Stimulated activated CD4-positive, alpha-beta T cell treated with anti-CD3 and anti-CD28 coated beads, Interleukin-15, amount 100 ng/mL, for 1 hour (primary cell): ENCODE data around the gene LRRC4C.
"Not testable (repeated sequence)": the region's sequence is repeated elsewhere in the genome, so short reads cannot be mapped to it uniquely, and the experiment has no call there.

Experiments
- DNase-seq, 2 donors: peaks; one replicate each; pipeline ENCODE4 v3.0.0-alpha.2; 2020; ENCODE audit warnings: low read depth in 1 of 2, low spot score in 1 of 2

The LRRC4C gene

DNA sequence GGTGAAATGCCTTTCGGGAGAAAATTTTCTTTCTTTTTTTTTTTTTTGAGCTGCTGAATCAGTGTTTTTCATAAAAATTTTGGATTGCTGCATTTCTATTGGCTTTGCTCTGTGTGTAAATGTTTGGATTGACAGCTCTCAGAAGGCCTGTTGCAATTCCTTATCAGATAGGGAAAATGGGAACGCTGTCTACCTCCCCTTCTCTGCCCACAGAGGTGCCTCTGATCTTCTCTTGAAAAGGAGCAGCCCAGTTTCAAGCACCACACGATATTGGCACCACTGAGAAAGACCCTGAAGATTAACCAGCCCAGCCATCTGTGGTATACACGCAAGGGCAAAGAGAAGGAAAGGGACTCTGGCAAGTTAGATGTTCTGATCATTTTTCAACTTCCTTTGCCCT is 1272.2 kb downstream of the LRRC4C start:
- DNase-seq, result no peak

DNA sequence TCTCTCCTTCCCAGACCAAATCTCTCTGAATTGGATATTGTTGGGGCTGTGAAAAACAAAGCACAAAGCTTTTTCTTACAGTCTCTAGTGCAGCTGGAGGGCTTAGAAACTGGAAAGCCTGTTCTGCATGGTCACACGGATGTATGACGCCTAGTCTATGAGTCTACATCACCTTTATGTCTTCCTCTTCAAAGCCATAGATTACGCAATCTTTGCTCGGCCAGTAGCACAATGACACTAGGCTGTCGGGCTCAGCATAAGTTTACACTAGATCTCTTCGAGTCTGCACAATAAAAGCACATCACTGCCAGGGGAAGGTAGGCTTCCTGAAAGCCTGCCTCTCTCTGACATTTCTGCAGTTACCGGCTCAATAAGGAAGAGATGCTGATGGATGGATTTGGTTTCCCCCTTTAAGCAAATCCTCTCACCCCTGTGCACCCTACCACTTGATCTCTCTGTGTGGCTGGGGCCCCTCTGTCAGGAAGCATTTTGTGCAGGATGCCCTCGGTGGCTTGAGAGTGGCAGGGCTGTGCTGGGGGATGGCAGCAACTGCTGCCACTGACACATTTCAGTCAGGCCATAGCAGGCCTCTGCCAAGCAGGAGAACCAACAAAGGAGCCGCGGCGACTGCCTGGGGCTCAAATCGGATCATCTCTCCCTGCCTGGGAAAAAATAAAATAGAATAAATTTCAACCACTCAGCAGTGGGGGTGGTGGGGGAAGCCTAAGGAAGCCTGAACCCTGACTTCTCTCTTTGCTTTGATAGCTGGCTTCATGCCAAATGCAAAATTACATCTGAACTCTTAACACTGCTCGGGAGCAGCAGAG is 1272.8 kb downstream of the LRRC4C start:
- no peak for DNase-seq

DNA sequence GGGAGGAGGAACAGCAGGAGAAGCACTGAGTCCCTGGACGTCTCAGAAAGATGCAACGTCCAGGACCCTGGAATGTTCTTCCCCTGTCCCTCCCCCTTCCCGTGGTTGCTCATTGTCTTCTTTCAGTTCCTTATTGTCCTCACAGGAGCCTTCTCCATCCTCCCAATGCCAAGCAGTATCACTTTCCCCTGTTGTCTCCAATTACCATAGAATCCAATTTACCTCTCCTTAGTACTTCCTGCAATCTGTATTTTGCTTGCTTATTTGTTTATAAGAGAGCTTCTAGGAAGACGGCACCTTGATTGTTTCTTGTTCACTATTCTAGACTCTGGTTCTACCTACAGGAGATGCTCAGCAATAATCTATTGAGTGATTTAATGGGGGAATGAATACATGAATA is 1273.7 kb downstream of the LRRC4C start:
- no peak for DNase-seq

DNA sequence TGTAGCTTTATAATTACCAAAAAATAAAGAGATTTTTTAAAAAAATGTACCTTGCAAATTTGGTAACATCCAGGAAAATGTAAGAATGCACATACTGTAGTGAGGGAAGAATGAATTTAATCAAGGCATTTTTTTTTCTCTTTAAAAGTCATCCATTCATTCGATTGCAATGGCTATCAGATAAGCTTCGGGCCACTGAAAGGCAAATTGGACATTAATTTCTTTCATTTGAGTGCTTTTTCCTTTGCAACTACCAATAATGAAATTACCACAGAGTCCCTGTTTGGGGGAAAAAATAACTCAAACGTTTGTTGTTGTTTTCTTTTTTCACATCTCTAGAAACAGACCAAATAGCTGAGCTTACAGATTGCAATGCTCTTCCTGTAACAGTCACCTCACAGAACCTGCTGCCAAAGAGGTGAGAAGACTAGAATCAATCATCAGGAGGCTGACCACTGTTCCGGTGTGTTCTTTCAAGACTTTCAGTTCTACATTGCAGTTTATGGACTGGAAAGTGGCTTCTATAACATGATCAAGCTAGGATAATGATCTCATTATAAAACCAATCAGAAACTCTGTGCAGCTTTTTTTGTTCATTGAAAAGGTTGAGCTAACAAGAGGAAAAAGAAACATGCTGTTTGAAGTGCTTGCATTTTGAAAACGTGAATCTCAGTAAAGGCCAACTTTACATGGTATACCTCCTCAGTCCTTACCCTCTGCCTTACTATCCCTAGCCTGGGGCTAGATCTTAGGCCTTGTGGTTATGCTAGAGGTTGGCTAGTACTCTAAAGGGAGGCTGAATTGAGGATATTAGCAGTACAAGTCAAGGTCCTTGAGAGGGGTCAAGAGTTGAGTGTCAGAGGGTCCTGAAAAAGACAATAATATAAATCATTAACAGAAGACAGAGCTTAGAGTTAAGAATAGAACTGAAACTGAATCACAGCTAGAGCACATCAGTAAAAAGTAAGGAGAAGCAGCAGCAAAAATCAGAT is 1276.1 kb downstream of the LRRC4C start:
- no peak for DNase-seq

DNA sequence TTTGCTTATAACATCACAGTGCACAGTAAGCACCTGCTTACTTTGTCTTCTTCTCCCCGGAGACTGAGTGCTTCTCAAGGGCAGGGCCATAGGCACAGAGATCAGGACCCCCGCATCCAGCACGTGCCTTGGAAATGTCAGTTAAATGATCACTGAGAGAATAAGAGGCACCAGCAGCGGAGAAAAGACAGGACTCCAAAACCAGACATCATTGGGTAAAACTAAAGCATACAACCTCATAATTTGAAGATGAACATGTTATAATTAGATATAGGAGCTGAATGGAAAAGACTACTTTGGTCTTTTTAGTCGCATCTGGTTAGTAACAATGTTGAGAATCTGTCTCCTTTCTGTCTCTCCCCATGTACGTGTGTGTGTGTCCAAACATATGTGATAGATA is 1279.9 kb downstream of the LRRC4C start:
- no peak for DNase-seq

DNA sequence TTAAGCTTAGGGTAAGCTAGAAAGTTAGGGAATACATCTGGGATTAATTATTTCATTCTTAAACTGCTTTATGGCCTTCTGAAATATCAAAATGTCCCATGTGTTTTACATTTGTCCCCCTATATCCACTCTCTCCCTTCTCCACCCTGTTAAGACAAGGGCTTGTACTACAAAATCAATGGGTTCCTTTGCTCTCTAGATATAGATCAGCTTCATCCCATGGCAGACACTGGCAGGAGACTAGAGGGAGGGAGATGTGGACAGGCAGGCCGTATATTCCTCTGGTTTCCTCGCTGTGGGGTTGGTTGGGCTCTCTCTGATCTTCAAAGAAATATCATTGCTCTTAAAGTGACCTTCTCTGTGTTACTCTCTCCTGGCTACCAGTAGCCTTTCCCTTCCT is 1281.0 kb downstream of the LRRC4C start:
- no peak for DNase-seq

DNA sequence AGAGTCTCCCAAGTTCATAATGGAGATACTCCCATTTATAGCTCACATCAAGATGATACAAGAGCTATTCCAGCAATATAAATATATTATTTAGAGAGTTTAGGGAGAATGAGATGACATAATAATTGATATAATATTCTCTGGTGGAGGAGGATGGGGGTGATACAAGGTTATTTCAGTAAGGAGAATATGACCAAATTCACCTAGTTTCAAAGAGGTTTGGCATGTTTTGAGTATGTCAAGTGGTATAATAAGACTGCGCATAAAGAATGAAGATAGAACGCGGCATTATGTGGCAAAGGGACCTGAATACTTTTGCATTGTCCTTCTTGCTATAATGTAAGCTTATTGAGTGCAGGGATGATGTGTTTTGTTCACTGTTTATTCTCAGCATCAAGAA is 1283.5 kb downstream of the LRRC4C start:
- DNase-seq, result no peak

DNA sequence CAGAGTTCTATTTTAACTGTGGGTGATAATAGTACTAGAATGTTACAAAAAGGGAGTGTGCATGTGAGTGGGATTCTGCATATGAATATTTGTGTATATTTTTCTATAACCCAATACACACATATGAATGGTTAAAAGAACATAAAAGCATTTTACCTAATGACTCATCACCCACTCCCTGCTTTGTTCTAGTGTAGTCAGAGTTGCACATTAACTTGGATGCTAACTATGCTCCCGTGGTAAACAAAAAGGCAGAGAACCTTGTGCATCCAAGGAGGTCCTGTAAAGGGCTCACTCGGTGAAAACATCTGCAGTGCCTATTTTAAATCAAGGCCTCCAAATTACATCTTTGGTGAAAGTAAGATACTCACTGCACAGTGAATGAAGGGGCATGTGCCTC is 1289.4 kb downstream of the LRRC4C start:
- no peak for DNase-seq

DNA sequence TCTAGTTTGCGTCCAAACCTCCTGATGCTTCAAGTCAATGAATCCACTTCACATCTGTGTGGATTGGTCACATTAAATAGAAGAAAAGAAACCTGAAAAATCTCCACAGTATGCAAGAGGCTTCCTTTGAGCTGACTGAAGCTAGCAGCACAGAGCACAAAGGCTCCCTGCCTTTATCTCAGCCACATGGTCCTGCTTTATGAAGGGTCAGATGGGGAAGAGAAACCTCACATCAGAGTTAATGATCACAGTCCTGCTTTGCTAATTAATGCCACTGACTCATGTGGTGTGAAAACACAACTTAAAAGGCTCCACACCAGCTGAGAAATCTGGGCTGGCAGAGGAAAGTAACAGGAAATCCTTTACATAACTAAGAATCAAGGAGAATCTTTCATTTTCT is 1291.0 kb downstream of the LRRC4C start:
- DNase-seq, result no peak

DNA sequence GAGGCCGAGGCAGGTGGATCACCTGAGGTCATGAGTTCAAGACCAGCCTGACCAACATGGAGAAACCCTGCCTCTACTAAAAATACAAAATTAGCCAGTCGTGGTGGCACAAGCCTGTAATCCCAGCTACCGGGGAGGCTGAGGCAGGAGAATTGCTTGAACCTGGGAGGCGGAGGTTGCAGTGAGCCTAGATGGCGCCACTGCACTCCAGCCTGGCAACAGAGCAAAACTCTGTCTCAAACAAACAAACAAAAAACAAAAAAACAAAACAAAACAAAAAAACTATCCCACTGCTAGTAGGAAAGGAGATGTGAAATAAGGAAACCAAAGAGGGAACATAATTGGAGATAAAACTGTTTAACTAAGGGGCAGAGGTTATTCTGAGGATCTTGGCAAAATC is 1291.6 kb downstream of the LRRC4C start:
- not testable (repeated sequence) for DNase-seq

DNA sequence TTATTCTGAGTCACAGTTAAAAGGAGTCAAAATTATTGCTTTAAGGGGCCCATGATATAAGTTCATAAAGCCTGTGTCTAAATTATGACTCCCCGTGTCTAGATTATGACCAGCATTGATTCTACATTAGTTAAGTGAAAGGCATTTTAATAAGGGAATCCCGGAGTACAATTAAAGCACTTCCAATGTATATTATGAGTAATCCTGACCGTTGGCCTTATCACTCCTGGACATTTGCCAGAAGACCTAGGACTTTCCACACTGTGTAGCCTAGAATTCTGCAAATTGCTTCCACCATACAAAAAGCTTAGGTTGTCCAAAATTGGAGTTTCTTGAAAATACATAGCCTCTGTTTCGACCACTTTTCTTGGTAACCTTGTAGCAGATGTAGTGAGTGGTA is 1292.6 kb downstream of the LRRC4C start:
- DNase-seq, result no peak

DNA sequence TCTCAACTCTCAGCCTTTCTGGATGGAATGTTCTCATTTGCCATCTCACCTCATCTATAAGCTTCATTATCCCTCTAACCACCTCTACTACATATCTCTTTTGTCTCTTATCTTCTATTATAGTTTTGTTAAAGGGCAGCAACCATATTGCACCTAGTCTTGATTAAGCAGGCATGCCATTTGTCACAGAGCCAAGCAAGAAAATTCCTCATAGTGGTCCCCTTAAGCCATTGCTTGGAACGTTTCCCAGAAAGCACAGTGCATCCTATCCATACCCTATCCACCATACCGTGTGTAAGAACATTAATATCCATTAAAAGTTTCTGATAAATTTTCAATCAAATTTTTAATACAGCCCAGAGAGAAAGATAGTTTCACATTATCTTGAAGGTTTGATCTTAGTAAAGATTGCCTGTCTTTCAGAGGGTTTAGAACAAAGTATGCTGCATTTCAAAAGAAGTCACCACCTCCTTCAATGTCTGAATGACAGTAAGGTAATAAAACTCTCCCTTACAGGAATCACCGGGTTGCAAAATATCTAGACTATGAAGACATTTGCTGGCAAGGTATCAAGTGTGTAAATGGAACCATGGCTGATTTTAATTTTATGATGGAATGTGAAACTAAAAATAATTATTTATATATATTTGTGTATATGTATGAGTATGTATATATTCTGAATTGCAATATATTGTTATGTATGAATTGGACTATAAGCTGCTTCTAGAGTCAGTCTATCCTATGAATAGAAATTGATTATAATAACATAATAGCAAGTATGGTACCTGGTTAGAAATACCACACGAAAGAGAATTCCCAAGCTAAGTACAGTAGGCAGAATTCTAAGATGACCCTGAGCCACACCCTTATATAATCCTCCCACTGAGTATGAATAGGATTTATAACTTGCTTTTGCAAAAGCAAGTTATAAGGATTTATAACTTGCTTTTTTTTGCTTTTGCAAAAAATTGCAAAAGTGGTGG is 1296.3 kb downstream of the LRRC4C start:
- no peak for DNase-seq

DNA sequence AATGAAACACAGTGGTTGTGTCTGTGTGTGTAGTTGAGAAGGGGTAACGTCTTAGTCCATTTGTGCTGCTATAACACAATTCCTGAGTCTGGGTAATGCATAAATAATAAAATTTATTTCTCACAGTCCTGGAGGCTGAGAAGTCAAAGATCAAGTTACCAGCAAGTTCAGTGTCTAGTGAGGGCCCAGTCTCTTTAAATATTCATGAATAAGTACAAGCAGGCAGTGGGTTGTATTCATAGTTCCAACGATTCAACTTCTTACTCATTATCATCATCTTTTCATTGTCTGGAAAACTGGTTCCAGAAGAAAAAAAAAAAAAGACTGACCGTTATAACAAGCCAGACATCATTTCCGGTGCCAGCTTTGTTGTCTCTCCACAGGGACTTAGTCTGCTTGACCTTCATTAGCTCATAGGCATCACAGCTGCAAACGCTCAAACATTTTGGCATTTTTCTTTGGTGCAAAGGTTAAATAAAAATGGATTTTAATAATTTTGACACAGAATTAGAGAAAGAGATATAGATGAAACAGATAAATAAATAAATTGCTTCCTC is 1297.5 kb downstream of the LRRC4C start:
- DNase-seq, result no peak

DNA sequence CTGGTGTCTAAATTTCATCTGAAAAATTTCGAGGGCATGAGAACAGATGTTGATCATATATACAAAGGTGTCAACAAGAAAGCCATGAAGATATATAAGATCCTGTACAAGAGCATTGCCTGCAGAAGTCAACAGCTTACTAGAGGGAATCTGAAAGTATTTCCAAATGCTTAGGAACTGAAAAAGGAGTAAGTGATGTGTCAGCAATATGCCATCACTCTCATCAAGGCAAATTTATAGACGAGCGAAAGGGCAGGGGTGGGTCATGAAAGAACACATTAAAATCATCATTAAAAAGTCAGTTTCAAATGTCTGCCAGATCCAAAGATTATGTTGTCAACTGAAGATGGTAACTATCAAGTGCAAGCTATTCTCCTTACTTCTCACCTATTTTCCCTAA is 1299.0 kb downstream of the LRRC4C start:
- DNase-seq, result no peak

DNA sequence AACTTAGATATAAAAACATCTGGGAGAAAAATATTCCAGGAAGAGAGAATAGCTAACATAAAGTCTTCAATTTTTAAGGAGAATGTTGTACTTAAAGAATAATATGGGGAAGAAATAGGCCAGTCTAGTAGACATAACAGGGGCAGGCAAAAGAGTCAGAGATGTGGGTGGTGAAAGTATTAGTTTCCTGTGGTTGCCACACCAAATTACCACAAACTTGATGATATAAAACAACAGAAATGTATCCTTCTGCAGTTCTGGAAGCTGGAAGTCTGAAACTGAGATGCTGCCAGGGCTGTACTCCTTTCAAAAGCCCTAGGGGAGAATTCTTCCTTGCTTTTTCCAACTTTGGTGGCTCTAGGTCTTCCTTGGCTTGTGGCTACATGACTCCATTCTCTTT is 1309.7 kb downstream of the LRRC4C start:
- DNase-seq, result no peak

DNA sequence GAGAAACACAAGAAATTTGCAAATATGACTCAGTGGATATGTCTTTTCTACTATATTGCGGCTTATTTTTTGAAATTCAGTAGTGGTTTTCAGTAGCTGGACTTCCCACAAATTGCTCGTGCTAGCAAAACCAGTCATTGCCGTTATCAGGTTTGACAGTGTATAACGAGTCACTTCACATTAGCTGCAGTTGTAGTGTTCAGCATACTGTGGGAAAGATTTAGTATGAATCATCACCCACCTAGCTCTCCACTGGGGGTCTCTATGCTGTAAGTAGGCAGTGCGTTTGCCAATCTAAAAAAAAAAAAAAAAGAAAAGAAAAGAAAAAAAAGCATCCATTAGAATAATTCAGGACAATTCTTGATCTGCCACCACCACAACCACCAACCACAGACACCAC is 1318.9 kb downstream of the LRRC4C start:
- no peak for DNase-seq

DNA sequence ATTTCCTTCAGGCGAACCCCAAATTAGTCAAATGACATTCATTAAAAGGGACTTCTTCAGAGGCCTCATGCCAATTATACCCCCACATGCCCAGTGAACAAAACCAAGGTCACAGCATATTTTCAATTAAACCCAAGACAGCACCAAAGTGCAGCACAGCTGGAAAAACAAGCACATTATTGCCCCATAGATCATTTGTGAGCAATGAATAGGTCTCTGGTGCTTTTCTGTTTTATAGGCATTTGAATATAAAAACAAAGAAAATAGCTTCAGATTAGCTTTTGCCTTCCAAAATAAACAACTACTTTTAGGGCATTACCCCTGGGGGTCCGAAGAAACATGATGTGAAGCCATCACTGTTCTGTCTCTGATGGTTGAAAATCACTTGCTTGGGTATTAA is 1319.9 kb downstream of the LRRC4C start:
- DNase-seq, result no peak

DNA sequence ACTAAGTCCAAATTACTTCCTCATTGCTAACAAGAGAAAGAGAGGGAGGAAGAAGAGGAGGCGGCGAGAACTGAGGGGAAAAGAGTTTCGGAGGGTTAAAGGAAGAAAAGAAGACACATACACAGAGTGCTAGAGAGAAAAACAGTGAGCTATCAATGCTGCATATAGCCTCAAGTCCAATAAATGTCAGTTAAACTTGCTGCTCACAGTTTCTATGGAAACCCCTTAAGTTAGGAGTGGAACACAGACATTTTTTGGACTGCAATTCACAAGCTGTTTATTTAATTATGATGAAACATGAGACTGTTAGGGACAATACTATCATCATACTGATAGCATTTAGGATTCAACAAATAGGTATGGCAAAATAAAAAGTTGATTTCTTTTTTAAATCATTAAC is 1320.4 kb downstream of the LRRC4C start:
- DNase-seq, result no peak

DNA sequence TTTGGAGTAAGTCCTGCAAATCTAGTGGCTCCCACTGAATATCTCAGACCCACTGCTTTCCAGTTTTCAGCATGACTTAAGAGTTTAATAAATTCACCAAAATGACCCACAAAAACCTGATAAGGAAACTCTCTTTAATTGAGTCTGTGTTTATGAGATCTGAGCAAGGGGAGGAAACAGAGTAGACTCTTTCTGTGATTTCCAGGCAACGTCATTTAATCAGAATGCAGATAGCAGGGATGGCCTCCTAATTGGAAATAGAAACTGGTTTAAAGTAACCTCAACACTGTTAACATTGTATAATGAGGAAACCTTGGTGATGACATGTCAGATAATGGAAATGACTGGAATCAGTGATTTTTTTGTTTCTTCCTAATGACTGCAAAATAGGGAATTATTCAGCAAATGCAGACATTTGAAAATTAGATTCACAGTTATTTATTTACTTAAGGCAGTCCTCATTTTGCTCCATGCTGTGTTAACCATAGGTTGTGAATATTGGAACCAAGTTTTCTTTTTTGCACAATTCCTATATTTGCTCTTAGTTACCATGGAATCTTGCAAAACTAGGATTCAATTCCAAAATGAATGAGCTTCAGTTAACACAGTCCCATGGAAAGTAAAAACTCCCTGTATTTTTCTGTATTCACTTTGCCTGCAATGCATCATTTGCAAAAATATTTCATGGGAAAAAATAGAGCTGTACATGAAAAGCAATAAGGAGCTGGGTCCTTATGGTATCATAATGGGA is 1324.5 kb downstream of the LRRC4C start:
- DNase-seq, result no peak

DNA sequence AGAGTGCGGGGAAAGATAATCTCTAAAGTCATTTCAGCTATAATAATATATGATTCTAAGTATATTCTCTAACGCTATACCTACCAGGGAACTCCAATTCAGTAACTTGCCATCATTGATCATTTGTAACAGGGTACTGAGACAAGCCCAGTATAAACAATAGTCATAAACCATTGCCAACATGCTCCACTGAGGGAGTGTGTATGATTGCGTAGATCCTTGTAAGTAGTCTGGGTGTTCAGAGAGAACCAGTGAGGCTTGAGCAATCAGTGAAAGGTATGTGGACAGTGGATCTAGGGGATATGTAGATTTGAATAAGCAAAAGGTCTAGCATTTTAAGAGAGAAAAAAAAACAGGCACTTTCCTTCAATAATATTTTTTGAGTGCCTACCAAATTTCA is 1326.0 kb downstream of the LRRC4C start:
- no peak for DNase-seq
